ENCODE data around the gene ATP6AP2.

ATP6AP2 gene

DNA sequence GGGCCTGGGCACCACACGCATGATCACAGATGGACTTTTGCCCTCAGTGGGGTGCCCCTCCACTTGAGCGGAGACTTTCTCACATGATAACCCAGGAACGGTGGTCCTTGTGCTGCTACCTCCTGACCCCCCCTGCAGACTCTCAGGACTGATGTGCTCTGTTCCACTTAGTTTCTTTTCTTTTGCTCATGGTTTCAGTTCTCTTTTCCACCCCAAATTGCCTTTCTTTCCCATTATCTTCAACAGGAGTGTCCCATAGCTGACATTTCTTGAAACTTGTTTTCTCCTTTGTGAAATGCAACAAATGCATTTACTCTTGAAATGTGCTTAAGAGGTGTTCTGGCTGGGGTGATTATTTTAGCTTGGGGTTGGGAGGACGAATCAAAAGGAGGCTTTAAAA is 51.4 kb downstream of the ATP6AP2 start:
- no peak for DNase-seq
- Histone ChIP-seq H3K27me3 (replicated peaks in 2 of 5; ENCODE audit: control insufficient read depth in 4 of 5, insufficient read depth in 5 of 5, low read length in 4 of 5) (peaks cover 0 to 29% (median 0%) of the 10 kb centered on the region in 5 experiments), H3K36me3 (ENCODE audit: control insufficient read depth in 4 of 4, insufficient read depth in 4 of 4, low read length in 3 of 4) (peaks cover 3 to 77% (median 47%) of the 10 kb centered on the region in 4 experiments), H3K4me3 (ENCODE audit: control insufficient read depth in 1 of 7, extremely low read depth in 1 of 7, insufficient read depth in 4 of 7, low read depth in 2 of 7, low read length in 6 of 7) (no peak overlapping the region), H3K4me1 (ENCODE audit: control extremely low read depth in 1 of 4, control insufficient read depth in 4 of 4, insufficient read depth in 4 of 4, low read length in 3 of 4) (no peaks in the 10 kb centered on the region), H3K27ac (ENCODE audit: insufficient read depth in 1 of 2, low read depth in 1 of 2, low read length in 2 of 2, poor library complexity in 1 of 2, severe bottlenecking in 2 of 2) (no peak overlapping the region), H3K9me3 (ENCODE audit: control extremely low read depth in 1 of 5, control insufficient read depth in 4 of 5, insufficient read depth in 2 of 5, low read depth in 1 of 5, low read length in 4 of 5) (no peaks in the 10 kb centered on the region)
- CTCF ChIA-PET, result interaction anchor here (0.8 to 1.4 kb wide), 2 partner anchors 10 to 11 kb away, joined by 3 to 4 read pairs; no protein-coding TSS in a partner anchor
- 93% methylated on average over 3 of the region's 4 CpGs for WGBS (ENCODE audit: insufficient coverage)
- POLR2A ChIA-PET, result no interaction called here

DNA sequence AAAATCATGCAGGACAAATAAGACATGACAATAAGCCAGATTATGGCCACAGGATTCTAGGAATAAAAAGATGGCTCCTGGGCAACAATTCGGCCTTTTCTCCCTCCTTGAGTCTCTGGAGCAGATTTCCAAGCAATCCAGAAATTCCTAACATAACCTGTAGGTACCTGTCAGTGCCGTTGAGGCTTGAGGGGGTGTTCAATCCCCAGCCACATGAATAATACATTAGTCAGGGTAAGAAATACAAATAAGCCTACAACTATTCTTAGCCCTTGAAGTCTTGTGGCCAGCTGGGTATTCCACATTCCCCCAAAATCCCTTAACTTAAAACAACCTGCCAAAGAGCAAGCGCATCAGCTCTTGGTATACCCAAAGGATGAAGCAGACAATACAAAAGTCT is 56.9 kb downstream of the ATP6AP2 start:
- ChIA-PET CTCF (no interaction called here), POLR2A (no interaction called here)
- DNase-seq, result no peak
- peaks cover 0 to 24% (median 0%) of the 10 kb centered on the region in 5 experiments for H3K27me3 ChIP-seq (replicated peaks in 2 of 5; ENCODE audit: control insufficient read depth in 4 of 5, insufficient read depth in 5 of 5, low read length in 4 of 5)
- no peak overlapping the region for H3K4me3 ChIP-seq (ENCODE audit: control insufficient read depth in 1 of 7, extremely low read depth in 1 of 7, insufficient read depth in 4 of 7, low read depth in 2 of 7, low read length in 6 of 7)
- H3K4me1 ChIP-seq (ENCODE audit: control extremely low read depth in 1 of 4, control insufficient read depth in 4 of 4, insufficient read depth in 4 of 4, low read length in 3 of 4), result peaks cover 0 to 6% (median 0%) of the 10 kb centered on the region in 4 experiments
- no peak overlapping the region for H3K27ac ChIP-seq (ENCODE audit: insufficient read depth in 1 of 2, low read depth in 1 of 2, low read length in 2 of 2, poor library complexity in 1 of 2, severe bottlenecking in 2 of 2)
- WGBS (ENCODE audit: insufficient coverage), result 100% methylated on average over 1 of the region's 3 CpGs
- H3K36me3 ChIP-seq (ENCODE audit: control insufficient read depth in 4 of 4, insufficient read depth in 4 of 4, low read length in 3 of 4), result peaks cover 5 to 67% (median 37%) of the 10 kb centered on the region in 4 experiments
- H3K9me3 ChIP-seq (ENCODE audit: control extremely low read depth in 1 of 5, control insufficient read depth in 4 of 5, insufficient read depth in 2 of 5, low read depth in 1 of 5, low read length in 4 of 5), result no peaks in the 10 kb centered on the region

DNA sequence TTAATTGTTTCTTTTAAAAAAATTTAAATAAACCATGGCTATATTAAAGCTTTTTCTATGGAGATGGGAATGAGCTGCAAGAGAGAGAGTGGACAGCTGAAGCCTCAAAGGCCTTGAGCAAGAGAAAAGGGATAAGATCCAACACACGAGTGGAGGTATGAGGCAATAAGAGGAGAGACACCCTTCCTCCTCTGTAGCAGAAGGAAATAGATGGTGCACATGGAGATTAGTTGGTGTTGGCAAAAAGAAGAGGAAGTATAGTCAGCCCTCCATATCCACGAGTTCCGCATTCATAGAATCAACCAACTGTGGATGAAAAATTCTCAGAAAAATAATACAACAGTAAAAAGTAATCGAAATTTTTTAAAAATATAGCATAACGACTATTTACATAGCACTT is 63.4 kb downstream of the ATP6AP2 start:
- Histone ChIP-seq H3K27me3 (replicated peaks in 2 of 5; ENCODE audit: control insufficient read depth in 4 of 5, insufficient read depth in 5 of 5, low read length in 4 of 5) (peaks cover 0 to 16% (median 0%) of the 10 kb centered on the region in 5 experiments), H3K9me3 (ENCODE audit: control extremely low read depth in 1 of 5, control insufficient read depth in 4 of 5, insufficient read depth in 2 of 5, low read depth in 1 of 5, low read length in 4 of 5) (no peaks in the 10 kb centered on the region), H3K4me3 (ENCODE audit: control insufficient read depth in 1 of 7, extremely low read depth in 1 of 7, insufficient read depth in 4 of 7, low read depth in 2 of 7, low read length in 6 of 7) (peak overlapping the region in 4 of 7 experiments; percentile 58 to 75 (median 66)), H3K4me1 (ENCODE audit: control extremely low read depth in 1 of 4, control insufficient read depth in 4 of 4, insufficient read depth in 4 of 4, low read length in 3 of 4) (peaks cover 0 to 40% (median 33%) of the 10 kb centered on the region in 4 experiments), H3K36me3 (ENCODE audit: control insufficient read depth in 4 of 4, insufficient read depth in 4 of 4, low read length in 3 of 4) (peaks cover 2 to 18% (median 5%) of the 10 kb centered on the region in 4 experiments), H3K27ac (ENCODE audit: insufficient read depth in 1 of 2, low read depth in 1 of 2, low read length in 2 of 2, poor library complexity in 1 of 2, severe bottlenecking in 2 of 2) (peak overlapping the region in 1 of 2 experiments; percentile 77)
- POLR2A ChIA-PET, result interaction anchor here (0.6 kb wide), 1 partner anchor 504 kb away, joined by 3 read pairs; no protein-coding TSS in a partner anchor
- WGBS (ENCODE audit: insufficient coverage), result 0% methylated on average over 1 of the region's 5 CpGs
- DNase-seq, result peak; percentile 35 to 83 (median 74)
- CTCF ChIA-PET, result interaction anchor here (1.4 kb wide), 1 partner anchor 102 kb away, joined by 3 read pairs; no protein-coding TSS in a partner anchor

DNA sequence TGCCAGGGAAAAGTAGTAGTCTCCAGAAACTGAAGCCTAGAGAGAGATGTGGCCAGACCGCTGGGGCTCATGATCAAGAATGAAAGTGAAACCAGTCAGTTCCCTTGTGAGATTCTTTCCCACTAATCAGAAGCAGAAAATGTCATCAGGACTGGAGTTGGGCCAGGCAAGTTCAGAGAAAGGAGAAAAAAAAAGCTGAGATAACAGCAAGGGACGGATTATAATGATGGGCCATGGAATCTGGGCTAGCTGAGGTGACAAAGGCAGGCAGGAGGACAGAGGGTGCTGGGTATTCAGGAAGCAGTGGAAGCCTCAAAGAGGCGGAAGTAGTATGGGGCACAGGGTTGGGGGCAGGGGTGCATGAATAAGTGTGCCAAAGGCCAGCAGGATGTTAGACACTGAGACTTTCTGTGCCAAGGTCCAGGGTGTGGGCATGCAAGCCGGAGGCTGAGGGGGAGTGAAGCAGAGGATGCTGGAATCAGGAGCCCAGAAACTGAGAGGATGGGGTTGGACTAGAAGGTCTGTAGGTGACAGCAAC is 64.1 kb downstream of the ATP6AP2 start:
- peak; percentile 45 to 78 (median 75) for DNase-seq
- peaks cover 0 to 13% (median 0%) of the 10 kb centered on the region in 5 experiments for H3K27me3 ChIP-seq (replicated peaks in 2 of 5; ENCODE audit: control insufficient read depth in 4 of 5, insufficient read depth in 5 of 5, low read length in 4 of 5)
- H3K9me3 ChIP-seq (ENCODE audit: control extremely low read depth in 1 of 5, control insufficient read depth in 4 of 5, insufficient read depth in 2 of 5, low read depth in 1 of 5, low read length in 4 of 5), result no peaks in the 10 kb centered on the region
- ChIA-PET POLR2A (no interaction called here), CTCF (no interaction called here)
- peaks cover 0 to 40% (median 33%) of the 10 kb centered on the region in 4 experiments for H3K4me1 ChIP-seq (ENCODE audit: control extremely low read depth in 1 of 4, control insufficient read depth in 4 of 4, insufficient read depth in 4 of 4, low read length in 3 of 4)
- peaks cover 1 to 12% (median 5%) of the 10 kb centered on the region in 4 experiments for H3K36me3 ChIP-seq (ENCODE audit: control insufficient read depth in 4 of 4, insufficient read depth in 4 of 4, low read length in 3 of 4)
- peak overlapping the region in 1 of 2 experiments; percentile 77 for H3K27ac ChIP-seq (ENCODE audit: insufficient read depth in 1 of 2, low read depth in 1 of 2, low read length in 2 of 2, poor library complexity in 1 of 2, severe bottlenecking in 2 of 2)
- WGBS (ENCODE audit: insufficient coverage), result 11% methylated on average over 4 of the region's 4 CpGs
- H3K4me3 ChIP-seq (ENCODE audit: control insufficient read depth in 1 of 7, extremely low read depth in 1 of 7, insufficient read depth in 4 of 7, low read depth in 2 of 7, low read length in 6 of 7), result peak overlapping the region; percentile 31 to 75 (median 58)

DNA sequence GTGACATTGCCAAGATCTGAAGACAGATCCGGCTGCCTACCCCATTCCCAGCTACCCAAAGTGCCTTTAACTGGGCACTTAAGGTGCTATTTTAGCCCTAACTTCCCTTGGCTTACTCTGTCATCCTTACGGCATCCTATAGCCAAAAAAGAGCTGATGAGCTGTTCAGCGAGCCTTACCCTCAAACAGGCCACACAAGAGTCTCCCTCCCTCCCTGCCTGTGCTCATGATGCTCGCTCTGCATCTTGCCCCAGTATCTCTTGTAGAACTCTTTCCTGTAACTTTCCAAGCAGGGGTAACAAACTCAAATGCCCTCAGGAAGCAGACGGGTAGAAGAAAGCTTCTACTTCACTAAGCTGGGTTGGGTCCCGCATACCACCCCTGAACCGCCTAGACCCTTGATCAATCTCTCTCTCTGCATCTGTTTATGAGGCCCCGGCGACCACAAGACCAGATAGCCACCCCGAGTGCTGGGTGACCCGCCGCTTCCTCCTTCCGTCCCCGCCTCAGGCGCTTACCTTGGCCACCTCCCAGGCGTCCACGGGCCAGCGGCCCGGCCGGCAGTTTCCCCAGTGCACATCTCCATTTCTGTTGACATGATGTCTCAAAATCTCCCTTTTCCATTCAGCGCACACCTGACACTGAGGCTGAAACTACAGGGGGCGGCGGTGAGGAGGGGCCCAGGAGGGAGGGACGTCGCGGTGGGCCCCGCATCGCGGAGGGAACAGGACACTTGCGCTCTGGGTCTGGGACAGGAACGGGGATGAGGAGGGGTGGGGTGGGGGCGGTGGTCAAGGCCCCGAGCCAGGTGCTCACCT is 65.9 kb downstream of the ATP6AP2 start:
- Histone ChIP-seq H3K36me3 (ENCODE audit: control insufficient read depth in 4 of 4, insufficient read depth in 4 of 4, low read length in 3 of 4) (peaks cover 0 to 9% (median 2%) of the 10 kb centered on the region in 4 experiments), H3K4me3 (ENCODE audit: control insufficient read depth in 1 of 7, extremely low read depth in 1 of 7, insufficient read depth in 4 of 7, low read depth in 2 of 7, low read length in 6 of 7) (peak overlapping the region; percentile 52 to 88 (median 76)), H3K27me3 (replicated peaks in 2 of 5; ENCODE audit: control insufficient read depth in 4 of 5, insufficient read depth in 5 of 5, low read length in 4 of 5) (peaks cover 0 to 12% (median 0%) of the 10 kb centered on the region in 5 experiments), H3K27ac (ENCODE audit: insufficient read depth in 1 of 2, low read depth in 1 of 2, low read length in 2 of 2, poor library complexity in 1 of 2, severe bottlenecking in 2 of 2) (peak overlapping the region; percentile 30 to 66), H3K9me3 (ENCODE audit: control extremely low read depth in 1 of 5, control insufficient read depth in 4 of 5, insufficient read depth in 2 of 5, low read depth in 1 of 5, low read length in 4 of 5) (no peaks in the 10 kb centered on the region), H3K4me1 (ENCODE audit: control extremely low read depth in 1 of 4, control insufficient read depth in 4 of 4, insufficient read depth in 4 of 4, low read length in 3 of 4) (peaks cover 0 to 40% (median 33%) of the 10 kb centered on the region in 4 experiments)
- peak in 2 of 3 donors; percentile 40 to 59 for DNase-seq
- WGBS (ENCODE audit: insufficient coverage), result 13% methylated on average over 26 of the region's 33 CpGs
- POLR2A ChIA-PET, result interaction anchor here (0.6 to 0.7 kb wide), 2 partner anchors 438 to 469 kb away, joined by 3 to 12 read pairs; partner anchors contain the start of gene USP9X
- CTCF ChIA-PET, result interaction anchor here (2.1 kb wide), 1 partner anchor 103 kb away, joined by 7 read pairs; no protein-coding TSS in a partner anchor

DNA sequence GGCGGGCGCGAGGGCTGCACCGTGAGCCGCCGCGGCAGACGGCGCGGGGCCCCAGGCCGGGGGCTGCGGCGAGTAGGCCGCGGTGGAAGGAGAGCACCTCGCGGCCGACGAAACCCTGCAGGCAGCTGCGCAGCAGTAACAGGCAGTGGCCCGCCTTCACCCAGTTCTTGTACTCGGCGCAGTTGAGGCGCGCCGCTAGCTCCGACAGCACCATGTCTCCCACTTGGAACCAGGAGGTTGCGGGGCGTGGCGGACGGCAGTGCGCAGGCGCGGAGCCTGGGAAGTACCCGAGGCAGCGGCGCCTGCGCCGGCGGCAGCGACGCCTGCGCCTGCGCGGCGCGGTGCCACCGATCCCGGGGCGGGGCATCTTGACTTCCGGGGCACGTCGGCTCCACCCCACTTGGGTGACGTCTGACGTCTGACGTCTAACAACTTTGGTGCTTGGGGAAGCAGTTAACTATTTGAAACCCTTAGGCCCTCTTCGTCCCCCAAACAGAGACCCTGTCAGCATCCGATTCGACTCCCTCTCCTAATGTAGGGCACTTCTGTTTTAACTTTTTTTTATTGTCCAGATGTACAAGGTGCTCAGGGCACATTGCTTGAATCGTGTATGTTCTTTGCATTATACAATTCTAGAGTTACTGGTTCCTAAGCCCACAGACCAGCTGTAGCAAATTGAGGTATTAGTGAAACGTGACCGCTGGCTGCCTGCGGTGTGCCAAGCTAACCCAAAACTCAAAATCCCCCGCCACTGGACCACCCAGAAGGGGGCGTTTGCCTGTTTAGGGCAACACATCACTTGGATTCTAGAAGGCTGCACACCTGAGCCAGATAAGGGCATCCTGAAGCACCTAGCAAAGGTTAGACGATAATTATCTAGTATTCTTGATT is 66.8 kb downstream of the ATP6AP2 start, which contains the start of gene CXorf38:
Gene CXorf38, minus strand, starts transcription at position 255 of the 891 bp plus-strand sequence. Its CDS starts 41 bp downstream, at position 214.
- DNase-seq, result peak; percentile 84 to 94 (median 91)
- Histone ChIP-seq H3K27me3 (replicated peaks in 2 of 5; ENCODE audit: control insufficient read depth in 4 of 5, insufficient read depth in 5 of 5, low read length in 4 of 5) (peaks cover 0 to 12% (median 0%) of the 10 kb centered on the region in 5 experiments), H3K9me3 (ENCODE audit: control extremely low read depth in 1 of 5, control insufficient read depth in 4 of 5, insufficient read depth in 2 of 5, low read depth in 1 of 5, low read length in 4 of 5) (no peaks in the 10 kb centered on the region), H3K36me3 (ENCODE audit: control insufficient read depth in 4 of 4, insufficient read depth in 4 of 4, low read length in 3 of 4) (peaks cover 0 to 2% (median 1%) of the 10 kb centered on the region in 4 experiments), H3K4me3 (ENCODE audit: control insufficient read depth in 1 of 7, extremely low read depth in 1 of 7, insufficient read depth in 4 of 7, low read depth in 2 of 7, low read length in 6 of 7) (peak within 1 kb of the TSS; percentile 52 to 88 (median 76)), H3K4me1 (ENCODE audit: control extremely low read depth in 1 of 4, control insufficient read depth in 4 of 4, insufficient read depth in 4 of 4, low read length in 3 of 4) (peaks cover 0 to 36% (median 33%) of the 10 kb centered on the region in 4 experiments), H3K27ac (ENCODE audit: insufficient read depth in 1 of 2, low read depth in 1 of 2, low read length in 2 of 2, poor library complexity in 1 of 2, severe bottlenecking in 2 of 2) (peak within 1 kb of the TSS; percentile 64 to 85)
- ChIA-PET CTCF (interaction anchor here (2.1 kb wide), 1 partner anchor 104 kb away, joined by 7 read pairs; no protein-coding TSS in a partner anchor), POLR2A (no interaction called here)
- 7% methylated on average over 64 of the region's 66 CpGs for WGBS (ENCODE audit: insufficient coverage)

Measured in common myeloid progenitor, CD34-positive (primary cell).